HG03108 (cell line): ENCODE measurements around the gene CAMK2A.

Experiments used
- ATAC-seq: cut with Tn5 transposase; IDR thresholded peaks from one replicate; pipeline ENCODE4 v1.9.1; 2021; ENCODE audit warnings: moderate library complexity; ENCODE audit not compliant: unreplicated experiment

CAMK2A gene

DNA sequence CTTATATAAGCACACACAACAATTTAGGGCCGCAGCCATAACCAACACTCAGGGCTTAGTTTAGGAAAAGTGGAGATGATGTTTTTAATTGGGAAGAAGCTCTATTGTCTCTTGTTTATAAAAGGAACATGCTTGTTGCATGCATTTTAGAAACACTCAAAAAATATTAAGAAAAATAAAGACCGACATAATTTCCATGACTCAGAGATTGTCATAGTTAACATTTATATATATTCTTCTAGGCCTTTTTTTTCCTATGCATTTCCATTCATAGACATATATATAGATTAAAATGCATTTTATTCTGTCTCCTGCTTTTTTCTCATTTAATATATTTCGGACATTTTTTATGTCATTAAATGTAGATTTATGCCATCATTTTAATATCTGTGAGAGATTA is 26.7 kb upstream of the CAMK2A start:
- no peak for ATAC-seq

DNA sequence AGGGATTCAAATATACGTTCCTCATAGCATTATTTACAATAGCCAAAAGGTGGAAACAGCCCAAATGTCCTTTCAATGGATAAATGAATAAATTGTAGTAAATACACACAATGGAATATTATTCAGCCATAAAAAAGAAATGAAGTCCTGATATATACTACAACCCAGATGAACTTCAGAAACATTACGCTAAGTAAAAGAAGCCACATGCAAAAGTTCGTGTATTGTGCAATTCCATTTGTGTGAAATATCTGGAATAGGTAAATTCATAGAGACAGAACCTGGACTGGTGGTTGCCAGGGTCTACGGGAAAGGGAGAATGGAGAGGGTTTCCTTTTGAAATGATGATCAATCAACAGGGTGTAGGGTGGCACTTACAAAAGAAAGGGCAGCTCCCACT is 25.7 kb upstream of the CAMK2A start:
- no peak for ATAC-seq

DNA sequence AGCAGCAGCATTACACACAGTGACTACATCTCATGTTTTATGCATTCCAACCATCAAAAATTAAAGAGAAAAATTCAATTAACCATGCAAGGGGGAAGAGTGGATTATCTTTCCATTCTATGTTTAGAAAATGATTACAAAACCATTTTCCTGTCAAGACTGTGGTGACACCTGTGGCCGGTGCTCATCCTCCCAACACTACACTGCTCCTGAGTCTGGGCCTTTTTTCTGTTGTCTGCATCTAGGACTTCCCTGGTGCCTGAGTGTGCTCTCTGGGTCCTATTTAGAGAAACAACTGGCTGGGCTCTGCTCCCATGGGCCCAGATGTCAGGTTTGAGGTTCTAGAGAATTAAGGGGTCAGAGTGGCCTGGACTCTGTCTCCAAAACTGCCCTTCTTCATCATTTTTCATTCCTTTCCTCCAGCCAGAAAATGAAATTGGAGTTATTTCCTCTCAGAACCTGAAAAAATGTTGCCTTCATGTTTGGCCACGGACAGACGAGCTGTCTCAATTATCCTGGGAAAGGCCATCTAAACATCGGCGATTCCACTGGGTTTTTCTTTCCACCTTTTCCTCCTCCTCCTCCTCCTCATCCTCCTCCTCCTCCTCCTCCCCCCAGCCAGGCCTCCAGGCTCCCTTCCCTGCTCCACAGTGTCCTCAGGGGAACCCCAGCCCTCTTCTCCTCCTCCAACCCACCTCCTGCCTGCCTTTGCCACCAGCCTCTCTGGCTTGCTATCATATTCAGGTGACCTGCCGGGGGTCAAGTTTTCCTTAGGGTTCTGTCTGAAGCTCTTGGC is 24.5 kb upstream of the CAMK2A start:
- no peak for ATAC-seq

DNA sequence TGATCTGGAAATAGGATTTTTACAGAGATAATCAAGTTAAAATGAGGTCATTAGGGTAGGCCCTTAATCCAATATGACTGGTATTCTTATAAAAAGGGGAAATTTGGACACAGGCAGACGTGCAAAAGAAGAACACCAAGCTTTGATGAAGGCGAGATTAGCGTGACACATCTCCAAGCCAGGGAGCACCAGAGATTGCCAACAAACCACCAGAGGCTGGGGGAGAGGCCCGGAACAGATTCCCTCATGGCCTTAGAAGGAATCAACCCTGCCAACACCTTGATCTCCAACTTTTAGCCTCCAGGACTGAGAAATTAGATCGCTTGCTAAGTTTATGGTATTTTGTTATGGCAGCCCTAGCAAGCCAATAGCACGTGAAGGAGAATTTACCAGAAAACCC is 23.9 kb upstream of the CAMK2A start:
- ATAC-seq = no peak

DNA sequence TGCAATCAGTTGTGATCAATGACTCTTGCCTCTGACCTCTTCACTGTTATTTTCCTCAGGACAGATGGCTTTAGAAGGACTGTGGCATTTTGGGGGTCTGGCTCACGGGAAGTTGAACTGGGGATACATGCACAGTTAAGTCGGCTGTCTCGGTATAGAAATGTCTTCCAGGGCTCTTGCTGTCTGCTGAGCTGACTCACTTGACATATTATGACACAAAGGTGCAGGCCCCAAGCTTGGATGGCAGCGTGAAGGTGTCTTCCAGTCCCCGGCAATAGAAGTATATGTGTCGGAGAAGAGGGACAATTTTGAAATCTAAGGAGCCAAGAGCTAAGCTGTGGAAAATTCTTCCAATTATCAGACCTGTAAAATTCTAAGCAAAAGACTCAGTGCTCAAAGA is 22.9 kb upstream of the CAMK2A start:
- ATAC-seq = no peak

DNA sequence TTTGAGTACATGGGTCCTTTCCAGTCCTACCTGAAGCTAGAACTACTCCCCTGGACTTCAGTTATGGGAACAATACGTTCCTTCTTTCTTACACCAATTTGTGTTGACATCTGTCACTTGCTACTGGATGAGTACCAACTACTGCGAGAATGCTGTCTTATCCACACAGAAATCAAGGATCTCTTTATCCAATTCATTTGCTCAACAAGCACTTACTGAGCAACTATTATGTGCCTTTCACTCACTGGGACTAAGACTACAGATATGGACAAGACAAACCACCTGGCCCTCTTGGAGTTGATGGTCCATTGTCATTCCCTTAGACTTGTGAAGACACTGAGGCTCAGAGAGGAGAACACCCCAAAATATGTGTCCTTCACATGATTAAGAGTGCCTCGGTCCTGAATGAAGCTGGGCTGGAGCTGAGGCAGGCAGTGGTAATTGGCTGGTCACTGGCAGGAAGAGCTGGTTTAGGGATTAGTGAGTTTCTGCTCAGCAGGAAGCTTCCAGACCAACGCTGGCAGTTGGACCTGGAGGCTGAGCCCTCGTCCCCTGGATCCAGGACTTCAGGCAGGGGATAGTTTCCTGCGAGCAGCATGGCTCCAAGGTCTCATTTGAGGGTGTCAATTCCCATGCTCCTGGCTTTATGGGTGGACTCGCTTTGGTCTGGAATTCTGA is 21.6 kb upstream of the CAMK2A start:
- ATAC-seq = no peak

DNA sequence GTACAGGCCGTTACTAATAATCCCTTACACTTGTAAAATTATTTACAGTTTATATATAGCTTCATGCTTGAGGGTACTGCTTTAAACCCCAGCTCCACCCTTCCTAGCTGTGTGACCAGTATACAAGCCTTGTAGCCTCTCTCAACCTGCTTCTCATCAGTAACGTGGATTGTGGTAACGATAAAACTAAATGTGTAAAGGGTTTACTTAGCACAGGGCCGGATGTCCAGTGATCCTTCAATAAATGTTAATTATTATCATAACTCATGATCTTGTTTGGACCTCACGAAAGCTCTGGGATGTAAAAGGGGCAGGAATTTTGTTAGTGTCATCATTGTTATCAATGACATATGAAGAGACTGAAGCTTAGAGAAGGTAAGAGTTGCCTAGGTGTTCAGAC is 20.7 kb upstream of the CAMK2A start:
- ATAC-seq = no peak

DNA sequence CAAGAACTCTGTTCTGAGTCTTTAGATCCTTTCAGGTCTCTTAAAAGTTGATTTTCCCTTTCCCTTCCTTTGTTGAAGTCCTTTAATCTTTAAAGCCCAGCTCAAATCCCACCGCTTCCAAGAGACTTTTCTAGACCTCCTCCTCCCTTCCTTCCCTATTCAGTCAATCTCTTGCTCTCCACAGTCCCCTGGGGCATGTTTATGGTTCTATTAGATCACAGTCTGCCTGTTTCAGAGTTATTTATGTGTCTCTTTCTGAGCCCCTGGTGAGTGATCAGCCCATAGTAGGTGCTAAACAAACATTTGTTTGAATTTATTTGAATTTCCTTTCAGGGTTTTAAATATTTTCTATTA is 20.3 kb upstream of the CAMK2A start:
- no peak for ATAC-seq

DNA sequence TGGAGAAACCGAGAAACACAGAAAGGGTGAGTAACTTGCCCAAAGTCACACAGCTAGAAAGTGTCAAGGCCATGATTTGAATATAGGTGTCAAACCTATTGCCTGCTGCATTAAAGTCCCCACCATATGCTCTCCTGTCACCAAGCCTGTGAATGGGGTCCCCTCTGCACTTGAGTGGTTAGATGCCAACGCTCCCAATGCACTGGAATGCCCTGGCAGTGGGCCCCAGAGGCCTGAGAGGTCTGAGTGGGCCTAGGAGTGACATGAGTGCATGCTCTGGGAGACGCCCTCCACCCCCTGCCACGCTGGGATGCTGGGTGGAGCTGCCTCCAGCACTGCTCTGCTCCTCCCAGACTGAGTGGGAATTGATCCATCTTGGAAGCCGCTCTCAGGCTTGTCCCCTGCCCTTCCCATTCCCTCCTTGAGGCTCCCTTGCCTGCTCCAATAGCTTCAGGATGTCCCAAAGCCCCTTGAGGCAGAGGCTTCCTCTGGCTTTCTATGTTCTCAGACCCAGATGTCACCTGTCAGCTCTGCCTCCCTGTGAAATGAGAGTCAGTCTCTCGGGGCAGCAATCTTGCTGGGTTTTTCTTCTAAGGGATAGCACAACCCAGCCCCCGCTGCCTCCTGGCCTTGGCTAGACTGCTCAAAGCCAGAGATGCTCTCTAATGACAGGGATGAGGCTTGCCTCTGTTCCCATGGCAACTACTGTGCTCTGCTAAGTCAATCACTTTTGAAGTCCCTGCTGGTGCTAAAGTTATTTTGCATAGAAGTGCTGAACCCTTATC is 19.7 kb upstream of the CAMK2A start:
- no peak for ATAC-seq

DNA sequence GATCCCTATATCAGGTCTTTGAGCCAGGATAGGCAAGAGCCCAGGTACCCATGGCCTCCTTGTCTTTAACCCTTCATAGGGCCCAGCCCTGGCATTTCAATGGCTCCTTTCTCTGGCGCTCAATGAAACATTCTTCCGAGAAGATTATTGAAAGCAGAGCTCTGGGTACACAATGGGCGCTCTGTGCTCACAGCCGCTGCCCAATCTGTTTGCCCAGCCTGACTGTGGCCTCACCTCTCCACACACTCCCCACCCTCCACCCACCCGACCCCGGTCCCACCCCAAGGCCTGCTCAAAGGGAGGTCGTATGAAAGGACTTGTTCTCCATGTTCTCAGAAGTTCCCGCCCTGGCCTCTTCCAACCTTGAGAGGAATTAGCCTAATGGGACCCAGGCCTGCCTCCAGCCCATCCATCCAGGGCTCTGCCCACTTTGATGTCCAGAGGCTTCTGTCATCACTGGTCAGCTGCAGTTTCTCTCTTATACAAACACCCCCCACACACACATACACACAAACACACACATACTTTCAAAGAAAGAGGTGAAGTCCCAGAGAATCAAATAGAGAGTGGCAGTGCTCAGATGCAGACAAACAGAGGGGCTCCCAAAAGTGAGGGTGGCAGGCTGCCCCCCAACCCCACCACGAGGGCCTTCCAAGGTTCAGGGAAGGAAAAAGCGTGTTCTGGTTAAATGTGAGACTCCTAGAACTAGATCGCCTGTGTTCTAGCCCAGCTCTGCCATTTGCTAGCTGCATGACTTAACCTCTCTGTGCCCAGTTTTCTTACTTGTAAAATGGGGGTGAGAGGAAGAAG is 18.2 kb upstream of the CAMK2A start:
- ATAC-seq = no peak

DNA sequence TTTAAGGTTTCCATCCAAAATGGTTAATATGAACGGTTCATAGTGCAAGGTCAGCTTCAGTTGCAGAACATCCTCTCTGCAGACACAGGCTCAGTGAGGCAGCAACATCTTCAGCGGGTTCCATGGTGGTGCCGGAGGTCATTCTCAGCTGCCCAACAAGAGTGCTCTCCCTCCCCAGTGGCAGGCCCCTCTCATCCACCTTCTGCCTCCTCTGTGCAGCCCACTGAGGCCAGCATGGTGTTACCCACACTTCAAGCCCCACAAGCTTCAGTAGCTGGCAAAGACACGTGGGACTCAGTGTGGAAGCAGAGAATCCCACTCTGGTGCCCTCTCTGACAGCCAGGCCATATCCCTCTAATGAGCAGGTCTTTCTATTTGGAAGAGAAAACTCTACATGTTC is 17.2 kb upstream of the CAMK2A start:
- ATAC-seq = no peak

DNA sequence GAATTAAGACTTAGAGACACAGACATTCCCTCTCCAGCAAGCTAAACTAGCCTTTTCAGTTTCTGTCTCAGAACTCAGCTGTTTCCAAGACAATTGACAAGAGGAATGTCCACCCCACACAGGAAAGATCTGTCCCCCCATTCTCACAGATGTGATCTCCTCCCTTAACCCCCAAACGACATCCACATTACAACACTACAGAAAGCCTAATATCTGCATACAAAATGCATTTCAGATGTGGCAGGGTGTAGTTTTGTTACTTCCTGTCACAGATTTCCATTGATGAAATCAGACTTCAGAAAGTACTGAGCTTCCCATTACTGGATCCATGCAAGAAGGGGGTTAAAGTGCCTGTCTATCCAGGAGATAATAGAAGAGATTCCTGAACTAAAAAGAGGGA is 16.0 kb upstream of the CAMK2A start:
- ATAC-seq = no peak

DNA sequence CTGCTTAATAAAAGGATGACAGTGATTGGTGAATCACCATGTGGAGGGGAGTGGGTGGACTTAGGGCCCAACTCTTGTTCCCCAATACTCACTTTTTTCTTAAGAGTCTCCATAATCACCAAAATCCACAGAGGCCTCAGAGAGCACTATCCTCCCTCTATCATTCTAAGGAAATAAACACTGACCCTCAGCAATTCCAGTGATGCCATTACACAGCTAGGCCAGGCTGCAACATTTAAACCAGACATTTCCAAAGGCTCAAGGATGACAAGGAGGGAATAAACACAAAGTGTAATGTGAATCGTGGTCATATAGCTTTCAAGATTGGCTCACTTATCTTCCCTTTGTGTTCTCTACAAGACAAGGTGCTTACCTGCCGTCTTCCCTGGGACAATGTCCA is 15.5 kb upstream of the CAMK2A start:
- no peak for ATAC-seq

DNA sequence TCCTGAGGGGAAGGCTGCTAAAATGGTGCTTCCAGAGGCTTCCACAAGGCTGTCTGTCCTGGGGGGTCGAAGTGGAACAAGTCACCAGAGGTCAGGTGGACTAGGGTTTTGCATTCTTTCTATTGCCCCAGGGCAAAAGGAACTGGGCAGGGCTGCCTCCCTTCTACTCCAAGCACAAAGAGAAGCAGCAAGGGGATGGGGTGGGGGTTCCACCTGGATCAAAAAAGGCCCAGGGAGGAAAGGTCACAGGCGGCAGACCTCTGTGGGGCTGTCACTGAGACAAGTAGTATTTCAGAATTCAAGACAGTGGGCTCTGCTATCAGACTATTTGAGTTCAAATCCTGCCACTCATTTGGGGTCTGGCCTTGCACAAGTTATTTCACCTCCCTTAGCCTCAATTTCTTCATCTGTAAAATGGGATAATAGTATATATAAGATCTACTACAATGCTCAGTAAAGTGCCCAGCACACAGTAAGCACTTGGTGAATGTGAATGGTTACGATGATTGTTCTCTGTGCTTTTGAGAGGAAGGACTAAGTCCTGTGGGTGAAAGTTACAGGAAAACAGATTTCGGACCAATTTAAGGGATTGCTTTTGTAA is 15.0 kb upstream of the CAMK2A start:
- ATAC-seq = no peak

DNA sequence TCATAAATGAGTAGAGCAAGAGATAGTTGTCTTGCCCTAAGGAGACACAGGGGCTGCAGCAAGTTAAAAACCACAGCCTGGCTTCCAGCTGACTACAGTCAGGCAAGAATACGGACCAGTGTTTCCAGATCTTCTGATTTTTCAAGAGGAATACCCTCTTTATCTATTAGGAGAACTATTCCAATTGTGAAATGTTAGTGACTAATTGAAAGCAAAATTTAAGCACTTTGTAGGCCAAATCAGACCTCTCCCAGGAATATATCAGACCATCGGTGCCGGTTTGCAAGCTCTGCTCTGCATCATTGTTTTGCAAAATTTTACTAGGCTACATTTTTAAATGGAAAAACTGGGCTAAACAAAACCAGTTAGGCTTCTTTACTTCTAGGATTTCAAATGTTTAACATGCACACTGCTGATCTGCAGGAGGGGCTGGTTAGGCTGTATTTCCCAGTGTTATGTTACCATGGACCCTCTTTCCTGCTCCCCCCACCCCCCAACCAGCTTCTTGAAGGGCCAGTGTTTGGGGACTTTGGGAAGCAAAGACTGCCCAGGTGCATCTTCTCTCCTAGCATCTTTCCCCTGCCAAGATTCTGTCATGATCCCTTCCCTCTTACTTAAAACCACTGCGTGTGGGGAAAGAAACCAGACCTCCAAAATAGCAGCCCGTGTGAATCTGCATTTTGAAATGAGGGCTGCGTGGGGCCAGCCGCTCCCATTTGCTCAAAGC is 14.2 kb upstream of the CAMK2A start:
- no peak for ATAC-seq

DNA sequence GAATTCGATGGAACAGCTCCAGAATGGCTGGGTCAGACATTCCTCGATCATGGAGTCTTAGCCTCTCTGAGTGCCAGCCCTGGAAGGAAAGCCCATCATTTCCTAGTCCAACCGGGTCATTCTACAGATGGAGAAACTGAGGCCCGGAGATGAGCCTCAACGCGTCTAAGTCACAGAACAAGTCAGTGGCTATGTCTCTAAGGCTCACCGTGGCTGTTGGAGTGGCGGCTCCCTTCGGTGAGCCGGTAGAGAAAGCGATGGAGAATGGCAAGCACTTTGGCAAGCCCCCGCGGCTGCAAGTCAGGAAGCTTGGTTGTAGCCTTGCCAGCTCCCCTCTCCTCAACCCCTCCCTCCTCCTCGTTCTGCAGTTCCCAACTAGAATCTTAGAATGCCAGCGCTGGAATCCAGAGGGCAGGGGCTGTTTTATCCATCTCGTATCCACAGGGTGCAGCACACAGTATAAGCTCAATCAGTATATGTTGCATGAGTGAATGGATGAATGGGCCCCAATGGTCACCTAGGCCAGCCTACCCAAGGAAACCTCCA is 13.6 kb upstream of the CAMK2A start:
- no peak for ATAC-seq

DNA sequence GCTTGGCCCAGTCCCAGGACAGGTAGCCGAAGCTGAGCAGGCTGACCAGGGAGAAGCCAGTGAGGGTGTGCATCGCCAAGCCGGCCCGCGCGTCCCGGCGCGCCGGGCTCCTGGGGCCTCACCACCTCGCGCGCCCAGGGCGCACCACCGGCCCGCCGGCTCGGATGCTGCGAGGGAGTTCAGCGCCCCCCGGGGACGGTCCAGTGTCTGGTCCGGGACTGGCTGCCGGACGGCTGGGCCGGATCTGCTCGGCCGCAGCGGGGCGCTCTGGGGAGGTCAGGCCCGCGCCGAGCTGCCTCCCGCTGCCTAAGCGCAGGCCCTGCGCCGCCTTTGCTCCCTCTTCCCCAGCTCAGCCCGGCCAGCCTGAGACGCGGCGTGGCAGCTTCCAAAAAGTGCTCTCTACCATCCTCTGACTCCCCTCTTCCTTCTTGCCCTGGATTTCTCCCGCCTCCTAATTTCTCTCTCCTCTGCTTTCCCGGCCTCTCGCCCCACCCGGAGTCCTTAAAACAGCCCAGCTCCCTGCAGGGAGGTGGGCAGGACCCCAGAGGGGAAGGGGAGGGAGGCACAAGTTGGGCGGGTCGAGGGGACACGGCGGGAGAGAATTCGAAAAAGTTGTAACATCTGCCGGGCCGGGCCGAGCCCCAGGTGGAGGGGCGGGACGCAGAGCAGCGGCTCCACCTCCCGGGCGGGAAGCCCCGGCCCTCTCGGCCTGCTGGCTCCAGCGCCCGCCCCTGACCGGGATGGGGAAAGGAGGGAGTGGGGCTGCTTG is 12.9 kb upstream of the CAMK2A start, which contains the start of gene ARSI:
Gene ARSI, minus strand, starts transcription at position 605 of the 769 bp plus-strand sequence. Its CDS starts 532 bp downstream, at position 73.
- no peak for ATAC-seq

DNA sequence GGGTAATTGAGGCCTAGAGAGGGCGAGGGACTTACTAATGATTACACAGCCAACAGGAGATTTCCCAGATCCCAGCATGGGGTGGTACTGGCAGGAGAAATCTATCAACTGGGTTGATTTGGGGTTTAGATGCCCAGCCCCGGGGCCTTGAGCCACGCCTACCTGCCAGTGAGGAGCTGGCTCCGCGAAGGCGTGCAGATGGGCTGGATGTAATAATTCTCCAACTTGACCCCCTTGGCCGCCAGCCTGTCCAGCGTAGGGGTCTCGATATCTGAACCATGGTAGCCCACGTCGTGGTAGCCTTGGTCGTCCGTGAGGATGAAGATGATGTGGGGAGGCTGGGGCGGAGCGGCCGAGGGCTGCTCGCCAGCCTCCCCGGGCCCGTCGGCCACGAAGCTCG is 12.3 kb upstream of the CAMK2A start:
- ATAC-seq = no peak

DNA sequence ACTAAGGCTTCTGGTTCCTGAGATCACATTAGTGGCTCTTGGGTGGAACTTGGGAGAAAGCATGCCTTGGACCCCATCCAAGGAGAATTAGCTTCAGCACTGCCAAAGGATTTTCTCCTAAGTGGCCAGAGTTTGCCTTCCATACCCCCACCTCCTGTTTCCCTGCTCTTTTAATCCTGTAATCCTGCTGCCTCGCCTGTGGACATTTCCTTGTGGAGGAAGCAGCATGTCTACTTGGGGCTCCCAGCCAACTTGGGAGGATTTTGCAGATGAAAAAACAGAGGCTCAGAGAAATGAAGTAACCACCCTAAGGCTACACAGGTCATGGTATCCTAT is 11.6 kb upstream of the CAMK2A start:
- ATAC-seq = no peak
